MM.1S (cell line): ENCODE measurements around the gene ADCY3.

Experiments
- DNase-seq: peaks from one replicate; pipeline ENCODE4 v3.0.0-alpha.2; 2015
- H2AFZ ChIP-seq: fragments of 300-600 bp; sonication (generic); 2 replicates; pipeline ENCODE4 v1.6.0; 2016; ENCODE audit warnings: antibody characterized with exemption, low read length
- H3F3A ChIP-seq: fragments of 300-600 bp; sonication (generic); 2 replicates; pipeline ENCODE4 v1.6.1; 2016; ENCODE audit warnings: mild to moderate bottlenecking, antibody characterized with exemption, low read length, moderate library complexity, mixed read lengths; ENCODE audit not compliant: insufficient read depth
- H3K27ac ChIP-seq: fragments of 300-600 bp; sonication (generic); 2 replicates; pipeline ENCODE4 v1.5.1; 2016; ENCODE audit warnings: mild to moderate bottlenecking, low read length
- H3K27me3 ChIP-seq: fragments of 300-600 bp; sonication (generic); replicated peaks from 2 replicates; pipeline ENCODE4 v1.6.0; 2016; ENCODE audit warnings: low read length; ENCODE audit not compliant: insufficient read depth
- H3K36me3 ChIP-seq: fragments of 300-600 bp; sonication (generic); replicated peaks from 2 replicates; pipeline ENCODE4 v1.6.1; 2016; ENCODE audit warnings: mild to moderate bottlenecking, low read length, mixed read lengths; ENCODE audit not compliant: insufficient read depth
- H3K4me1 ChIP-seq: fragments of 300-600 bp; sonication (generic); 2 replicates; pipeline ENCODE4 v1.6.1; 2016; ENCODE audit warnings: low read length, mixed read lengths
- H3K4me2 ChIP-seq: fragments of 300-600 bp; sonication (generic); 2 replicates; pipeline ENCODE4 v1.6.0; 2016; ENCODE audit warnings: low read depth, low read length
- H3K4me3 ChIP-seq: fragments of 300-600 bp; sonication (generic); 2 replicates; pipeline ENCODE4 v1.5.1; 2016; ENCODE audit warnings: low read length, mixed read lengths
- H3K79me2 ChIP-seq: fragments of 300-600 bp; sonication (generic); 2 replicates; pipeline ENCODE4 v1.6.1; 2016; ENCODE audit warnings: mixed run types, low read length, mixed read lengths
- H3K9ac ChIP-seq: fragments of 300-600 bp; sonication (generic); 2 replicates; pipeline ENCODE4 v1.6.1; 2016; ENCODE audit warnings: low read length, mixed read lengths
- H3K9me2 ChIP-seq: fragments of 300-600 bp; sonication (generic); replicated peaks from 2 replicates; pipeline ENCODE4 v1.6.1; 2016; ENCODE audit warnings: mild to moderate bottlenecking, low read length, mixed read lengths; ENCODE audit not compliant: insufficient read depth
- H3K9me3 ChIP-seq: fragments of 300-600 bp; sonication (generic); replicated peaks from 2 replicates; pipeline ENCODE4 v1.6.1; 2016; ENCODE audit warnings: mild to moderate bottlenecking, low read length, mixed read lengths; ENCODE audit not compliant: insufficient read depth
- H4K20me1 ChIP-seq: fragments of 300-600 bp; sonication (generic); 2 replicates; pipeline ENCODE4 v1.6.1; 2016; ENCODE audit warnings: mild to moderate bottlenecking, low read length, moderate library complexity, mixed read lengths; ENCODE audit not compliant: insufficient read depth
- EZH2 ChIP-seq: fragments of 300-600 bp; sonication (generic); optimal IDR thresholded peaks from 2 replicates; pipeline ENCODE3; 2017; ENCODE audit warnings: low read depth, mild to moderate bottlenecking, antibody characterized with exemption, low read length, mixed read lengths
- EZH2phosphoT487 ChIP-seq: fragments of 300-600 bp; sonication (generic); IDR thresholded peaks from 2 replicates; pipeline ENCODE4 v1.6.1; 2018; ENCODE audit warnings: antibody characterized with exemption, low read length
- TF ChIP-seq, protein P1 (sequence below): fragments of 300-600 bp; sonication (generic); IDR thresholded peaks from 2 replicates; pipeline ENCODE4 v1.5.1; 2016; ENCODE audit warnings: antibody characterized with exemption, low read length, mixed read lengths

ADCY3 gene

DNA sequence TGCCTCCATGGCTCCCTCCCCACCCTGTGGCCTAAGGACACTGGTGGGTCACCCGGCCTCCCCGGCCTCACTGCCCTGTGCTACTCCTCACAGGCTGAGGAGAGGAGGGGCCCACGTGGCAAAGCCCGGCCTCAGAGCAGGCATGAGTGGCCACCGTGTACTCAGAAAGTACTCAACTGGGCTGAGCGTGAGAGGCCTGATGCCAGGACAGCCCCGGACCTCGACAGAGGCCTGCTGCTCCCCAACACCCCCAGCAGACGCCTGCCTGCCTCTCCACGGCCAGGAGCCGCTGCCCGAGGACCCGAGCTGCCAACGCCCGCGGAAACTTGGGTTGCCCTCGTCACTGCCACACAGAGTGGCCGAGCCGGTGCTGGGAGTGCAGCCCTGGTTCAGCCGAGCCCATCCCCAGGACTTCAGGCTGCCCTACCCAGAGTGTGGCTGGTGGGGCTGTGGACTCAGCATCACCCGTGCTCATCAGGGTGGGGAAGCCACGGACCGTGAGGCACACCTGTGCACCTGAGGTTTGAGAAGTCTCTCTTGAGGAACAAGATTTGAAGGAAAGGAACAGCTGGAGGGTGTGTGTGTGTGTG, 67.5 kb downstream of the ADCY3 start:
- no peaks in the 10 kb centered on the region for H4K20me1 ChIP-seq
- no peak overlapping the region for H2AFZ ChIP-seq
- no peak overlapping the region for H3K9ac ChIP-seq
- no peaks in the 10 kb centered on the region for H3K9me2 ChIP-seq
- H3K27ac ChIP-seq: no peak overlapping the region
- DNase-seq: no peak
- no peak overlapping the region for H3K4me2 ChIP-seq
- no peak overlapping the region for H3K4me3 ChIP-seq
- H3K79me2 ChIP-seq: peaks cover 73% of the 10 kb centered on the region
- no peaks in the 10 kb centered on the region for H3K9me3 ChIP-seq
- H3K4me1 ChIP-seq: no peaks in the 10 kb centered on the region
- no peaks in the 10 kb centered on the region for H3K27me3 ChIP-seq
- H3F3A ChIP-seq: no peaks in the 10 kb centered on the region
- peaks cover 21% of the 10 kb centered on the region; the same call in 1 of the 2 replicates for H3K36me3 ChIP-seq
- TF ChIP-seq EZH2phosphoT487 (no peak), EZH2 (no peak)
- TF ChIP-seq, protein P1, sequence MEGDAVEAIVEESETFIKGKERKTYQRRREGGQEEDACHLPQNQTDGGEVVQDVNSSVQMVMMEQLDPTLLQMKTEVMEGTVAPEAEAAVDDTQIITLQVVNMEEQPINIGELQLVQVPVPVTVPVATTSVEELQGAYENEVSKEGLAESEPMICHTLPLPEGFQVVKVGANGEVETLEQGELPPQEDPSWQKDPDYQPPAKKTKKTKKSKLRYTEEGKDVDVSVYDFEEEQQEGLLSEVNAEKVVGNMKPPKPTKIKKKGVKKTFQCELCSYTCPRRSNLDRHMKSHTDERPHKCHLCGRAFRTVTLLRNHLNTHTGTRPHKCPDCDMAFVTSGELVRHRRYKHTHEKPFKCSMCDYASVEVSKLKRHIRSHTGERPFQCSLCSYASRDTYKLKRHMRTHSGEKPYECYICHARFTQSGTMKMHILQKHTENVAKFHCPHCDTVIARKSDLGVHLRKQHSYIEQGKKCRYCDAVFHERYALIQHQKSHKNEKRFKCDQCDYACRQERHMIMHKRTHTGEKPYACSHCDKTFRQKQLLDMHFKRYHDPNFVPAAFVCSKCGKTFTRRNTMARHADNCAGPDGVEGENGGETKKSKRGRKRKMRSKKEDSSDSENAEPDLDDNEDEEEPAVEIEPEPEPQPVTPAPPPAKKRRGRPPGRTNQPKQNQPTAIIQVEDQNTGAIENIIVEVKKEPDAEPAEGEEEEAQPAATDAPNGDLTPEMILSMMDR: no peak

GRCh38 chr2:24852026-24852425, 68.0 kb downstream of the ADCY3 start:
- no peaks in the 10 kb centered on the region for H4K20me1 ChIP-seq
- H3K36me3 ChIP-seq: peaks cover 21% of the 10 kb centered on the region; the same call in 1 of the 2 replicates
- no peak for TF ChIP-seq EZH2
- no peak for TF ChIP-seq EZH2phosphoT487
- TF ChIP-seq, protein P1: no peak
- no peak overlapping the region for H3K4me3 ChIP-seq
- DNase-seq: no peak
- no peak overlapping the region for H3K4me2 ChIP-seq
- peaks cover 71% of the 10 kb centered on the region for H3K79me2 ChIP-seq
- H3F3A ChIP-seq: no peaks in the 10 kb centered on the region
- H3K9me3 ChIP-seq: no peaks in the 10 kb centered on the region
- H3K27me3 ChIP-seq: no peaks in the 10 kb centered on the region
- H3K4me1 ChIP-seq: no peaks in the 10 kb centered on the region
- H2AFZ ChIP-seq: no peak overlapping the region
- no peak overlapping the region for H3K9ac ChIP-seq
- H3K9me2 ChIP-seq: no peaks in the 10 kb centered on the region
- H3K27ac ChIP-seq: no peak overlapping the region

DNA sequence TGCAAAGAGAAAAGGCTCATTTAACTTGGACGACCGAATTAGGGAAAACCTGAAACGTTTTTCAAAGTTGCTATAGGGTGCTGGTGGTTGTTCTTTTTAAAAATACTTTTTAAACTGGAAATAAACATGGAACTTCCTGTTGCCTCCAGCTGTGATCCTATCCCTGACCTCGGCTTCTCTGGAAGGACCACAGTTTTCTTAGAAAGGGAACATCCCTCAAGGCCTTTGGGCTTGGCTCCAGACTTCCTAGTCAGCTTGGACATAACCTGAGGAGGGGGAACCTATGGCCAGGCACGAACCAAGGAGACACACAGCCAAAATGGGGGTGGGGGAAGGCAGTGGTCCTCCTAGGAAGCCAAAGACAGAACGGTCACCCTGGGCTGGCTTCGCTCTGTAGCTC, 69.1 kb downstream of the ADCY3 start:
- no peaks in the 10 kb centered on the region for H3K4me1 ChIP-seq
- H3K79me2 ChIP-seq: peaks cover 60% of the 10 kb centered on the region
- H4K20me1 ChIP-seq: no peaks in the 10 kb centered on the region
- TF ChIP-seq, protein P1: no peak
- TF ChIP-seq EZH2 (no peak), EZH2phosphoT487 (no peak)
- no peaks in the 10 kb centered on the region for H3K9me2 ChIP-seq
- H3K9me3 ChIP-seq: no peaks in the 10 kb centered on the region
- no peaks in the 10 kb centered on the region for H3F3A ChIP-seq
- H2AFZ ChIP-seq: no peak overlapping the region
- no peak overlapping the region for H3K27ac ChIP-seq
- no peak overlapping the region for H3K4me3 ChIP-seq
- DNase-seq: no peak
- H3K27me3 ChIP-seq: no peaks in the 10 kb centered on the region
- H3K36me3 ChIP-seq: peaks cover 21% of the 10 kb centered on the region; the same call in 1 of the 2 replicates
- H3K9ac ChIP-seq: no peak overlapping the region
- H3K4me2 ChIP-seq: no peak overlapping the region
